ENCODE data around the gene HOXC4.

Gene HOXC4

GRCh38 chr12:54034785-54035310, 18.8 kb upstream of the HOXC4 start:
- Histone ChIP-seq H3K36me3 (ENCODE audit: control insufficient read depth in 1 of 2, insufficient read depth in 2 of 2, low read length in 2 of 2) (no peaks in the 10 kb centered on the region), H3K9ac (ENCODE audit: low read length) (no peak overlapping the region), H3K27ac (ENCODE audit: low read depth, low read length) (no peak overlapping the region), H3K4me1 (ENCODE audit: control insufficient read depth in 1 of 2, insufficient read depth in 2 of 2, low read length in 2 of 2) (peaks cover 3 to 9% of the 10 kb centered on the region in 2 experiments), H4K12ac (ENCODE audit: low read depth, low read length) (no peak overlapping the region), H2BK120ac (ENCODE audit: insufficient read depth, low read length, poor library complexity) (no peak overlapping the region), H2AK5ac (ENCODE audit: low read length) (no peak overlapping the region), H3K14ac (ENCODE audit: low read length) (no peak overlapping the region), H2BK12ac (ENCODE audit: low read length) (no peak overlapping the region), H3K4me2 (ENCODE audit: low read length) (no peak overlapping the region), H3K79me1 (ENCODE audit: low read length) (no peaks in the 10 kb centered on the region), H3K79me2 (ENCODE audit: control insufficient read depth, insufficient read depth, low read length, poor library complexity) (no peaks in the 10 kb centered on the region), H3K23ac (ENCODE audit: low read length) (no peak overlapping the region), H3K4ac (ENCODE audit: low read depth, low read length) (no peak overlapping the region), H3K18ac (ENCODE audit: low read length) (no peak overlapping the region), H3K9me3 (ENCODE audit: insufficient read depth, low read depth, low read length) (peaks cover 6% of the 10 kb centered on the region), H2AFZ (ENCODE audit: insufficient read depth, low read length, poor library complexity) (no peak overlapping the region), H2BK5ac (ENCODE audit: low read depth, low read length, poor library complexity) (no peak overlapping the region), H3K27me3 (ENCODE audit: insufficient read depth, low read length) (peaks cover 93% of the 10 kb centered on the region), H4K8ac (ENCODE audit: low read depth, low read length) (no peak overlapping the region), H4K91ac (ENCODE audit: low read depth, low read length) (no peak overlapping the region), H3K4me3 (ENCODE audit: low read depth, low read length) (no peak overlapping the region)
- no CpG with 5 or more reads among the region's 22 CpGs for WGBS (ENCODE audit: extremely low coverage, insufficient coverage, insufficient read length)
- DNase-seq, result no peak

- no CpG with 5 or more reads among the region's 6 CpGs for WGBS (ENCODE audit: extremely low coverage, insufficient coverage, insufficient read length)
- no peak overlapping the region for H2AFZ ChIP-seq (ENCODE audit: insufficient read depth, low read length, poor library complexity)
- no peaks in the 10 kb centered on the region for H3K79me2 ChIP-seq (ENCODE audit: control insufficient read depth, insufficient read depth, low read length, poor library complexity)
- H3K4me3 ChIP-seq (ENCODE audit: low read depth, low read length), result no peak overlapping the region
- no peak overlapping the region for H2BK120ac ChIP-seq (ENCODE audit: insufficient read depth, low read length, poor library complexity)
- peaks cover 3 to 9% of the 10 kb centered on the region in 2 experiments for H3K4me1 ChIP-seq (ENCODE audit: control insufficient read depth in 1 of 2, insufficient read depth in 2 of 2, low read length in 2 of 2)
- peaks cover 95% of the 10 kb centered on the region for H3K27me3 ChIP-seq (ENCODE audit: insufficient read depth, low read length)
- H2AK5ac ChIP-seq (ENCODE audit: low read length), result no peak overlapping the region
- peaks cover 10% of the 10 kb centered on the region for H3K9me3 ChIP-seq (ENCODE audit: insufficient read depth, low read depth, low read length)
- DNase-seq, result no peak
- no peak overlapping the region for H3K9ac ChIP-seq (ENCODE audit: low read length)
- no peak overlapping the region for H2BK5ac ChIP-seq (ENCODE audit: low read depth, low read length, poor library complexity)
- H3K79me1 ChIP-seq (ENCODE audit: low read length), result no peaks in the 10 kb centered on the region
- no peak overlapping the region for H4K12ac ChIP-seq (ENCODE audit: low read depth, low read length)
- H3K36me3 ChIP-seq (ENCODE audit: control insufficient read depth in 1 of 2, insufficient read depth in 2 of 2, low read length in 2 of 2), result no peaks in the 10 kb centered on the region
- no peak overlapping the region for H3K4ac ChIP-seq (ENCODE audit: low read depth, low read length)
- no peak overlapping the region for H3K23ac ChIP-seq (ENCODE audit: low read length)
- H3K18ac ChIP-seq (ENCODE audit: low read length), result no peak overlapping the region
- H3K4me2 ChIP-seq (ENCODE audit: low read length), result no peak overlapping the region
- no peak overlapping the region for H3K27ac ChIP-seq (ENCODE audit: low read depth, low read length)
- H4K8ac ChIP-seq (ENCODE audit: low read depth, low read length), result no peak overlapping the region
- no peak overlapping the region for H3K14ac ChIP-seq (ENCODE audit: low read length)
- H2BK12ac ChIP-seq (ENCODE audit: low read length), result no peak overlapping the region
- H4K91ac ChIP-seq (ENCODE audit: low read depth, low read length), result no peak overlapping the region
Observed at GRCh38 chr12:54035568-54036264, 17.9 kb upstream of the HOXC4 start.

DNA sequence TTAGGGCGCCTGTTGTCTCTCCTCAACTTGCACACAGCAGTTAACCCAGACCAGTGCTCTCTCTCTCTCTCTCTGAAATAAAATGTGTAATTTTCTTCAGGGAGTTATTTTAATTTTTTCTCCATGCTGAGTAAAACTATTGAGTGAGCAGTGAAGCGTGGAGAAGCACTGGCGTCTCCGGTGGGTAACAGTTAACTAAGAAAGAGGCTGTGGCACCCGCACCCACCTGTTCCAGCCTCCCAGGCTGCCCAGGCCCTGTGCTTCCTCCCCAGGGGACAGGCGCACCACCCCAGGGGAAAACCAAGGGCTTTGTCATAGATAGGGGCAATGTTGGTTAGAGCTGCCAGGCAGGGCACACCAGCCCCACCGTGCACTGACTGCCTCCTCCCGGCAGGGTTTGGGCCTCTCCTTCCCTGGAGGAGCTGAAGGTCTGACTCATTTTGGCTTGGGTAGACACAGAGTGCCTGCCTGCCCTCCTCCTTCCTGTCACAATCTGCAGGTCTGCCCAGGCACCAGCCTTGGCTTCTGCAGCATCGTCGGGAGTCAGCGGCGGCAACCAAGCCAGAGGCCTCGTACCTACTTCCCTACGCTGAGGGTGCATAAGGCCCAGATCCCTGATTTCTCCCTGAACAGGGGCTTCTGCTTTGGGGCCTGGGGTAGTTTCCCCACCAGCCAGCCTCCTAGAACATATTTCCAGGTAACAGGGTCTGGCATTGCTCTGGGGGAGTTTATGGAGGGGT, 16.8 kb upstream of the HOXC4 start:
- H2AK5ac ChIP-seq (ENCODE audit: low read length), result no peak overlapping the region
- DNase-seq, result no peak
- no peak overlapping the region for H3K4me2 ChIP-seq (ENCODE audit: low read length)
- no peak overlapping the region for H2AFZ ChIP-seq (ENCODE audit: insufficient read depth, low read length, poor library complexity)
- no peak overlapping the region for H3K23ac ChIP-seq (ENCODE audit: low read length)
- no peak overlapping the region for H2BK5ac ChIP-seq (ENCODE audit: low read depth, low read length, poor library complexity)
- peaks cover 93% of the 10 kb centered on the region for H3K27me3 ChIP-seq (ENCODE audit: insufficient read depth, low read length)
- no peaks in the 10 kb centered on the region for H3K79me1 ChIP-seq (ENCODE audit: low read length)
- peaks cover 0 to 6% of the 10 kb centered on the region in 2 experiments for H3K4me1 ChIP-seq (ENCODE audit: control insufficient read depth in 1 of 2, insufficient read depth in 2 of 2, low read length in 2 of 2)
- H3K36me3 ChIP-seq (ENCODE audit: control insufficient read depth in 1 of 2, insufficient read depth in 2 of 2, low read length in 2 of 2), result no peaks in the 10 kb centered on the region
- H4K12ac ChIP-seq (ENCODE audit: low read depth, low read length), result no peak overlapping the region
- H3K9ac ChIP-seq (ENCODE audit: low read length), result no peak overlapping the region
- H2BK120ac ChIP-seq (ENCODE audit: insufficient read depth, low read length, poor library complexity), result no peak overlapping the region
- H3K18ac ChIP-seq (ENCODE audit: low read length), result no peak overlapping the region
- H3K9me3 ChIP-seq (ENCODE audit: insufficient read depth, low read depth, low read length), result peaks cover 10% of the 10 kb centered on the region
- no peak overlapping the region for H3K4ac ChIP-seq (ENCODE audit: low read depth, low read length)
- WGBS (ENCODE audit: extremely low coverage, insufficient coverage, insufficient read length), result no CpG with 5 or more reads among the region's 14 CpGs
- H3K4me3 ChIP-seq (ENCODE audit: low read depth, low read length), result no peak overlapping the region
- H4K91ac ChIP-seq (ENCODE audit: low read depth, low read length), result no peak overlapping the region
- no peak overlapping the region for H4K8ac ChIP-seq (ENCODE audit: low read depth, low read length)
- H3K79me2 ChIP-seq (ENCODE audit: control insufficient read depth, insufficient read depth, low read length, poor library complexity), result no peaks in the 10 kb centered on the region
- H2BK12ac ChIP-seq (ENCODE audit: low read length), result no peak overlapping the region
- H3K14ac ChIP-seq (ENCODE audit: low read length), result no peak overlapping the region
- H3K27ac ChIP-seq (ENCODE audit: low read depth, low read length), result no peak overlapping the region

GRCh38 chr12:54037360-54038283, 16.0 kb upstream of the HOXC4 start:
- WGBS (ENCODE audit: extremely low coverage, insufficient coverage, insufficient read length), result no CpG with 5 or more reads among the region's 14 CpGs
- H3K79me2 ChIP-seq (ENCODE audit: control insufficient read depth, insufficient read depth, low read length, poor library complexity), result no peaks in the 10 kb centered on the region
- H3K9me3 ChIP-seq (ENCODE audit: insufficient read depth, low read depth, low read length), result peaks cover 10% of the 10 kb centered on the region
- H2BK5ac ChIP-seq (ENCODE audit: low read depth, low read length, poor library complexity), result no peak overlapping the region
- H2BK120ac ChIP-seq (ENCODE audit: insufficient read depth, low read length, poor library complexity), result no peak overlapping the region
- H3K27me3 ChIP-seq (ENCODE audit: insufficient read depth, low read length), result peaks cover 91% of the 10 kb centered on the region
- H3K14ac ChIP-seq (ENCODE audit: low read length), result no peak overlapping the region
- no peak overlapping the region for H3K18ac ChIP-seq (ENCODE audit: low read length)
- no peak overlapping the region for H3K9ac ChIP-seq (ENCODE audit: low read length)
- no peak overlapping the region for H2BK12ac ChIP-seq (ENCODE audit: low read length)
- DNase-seq, result no peak
- no peaks in the 10 kb centered on the region for H3K36me3 ChIP-seq (ENCODE audit: control insufficient read depth in 1 of 2, insufficient read depth in 2 of 2, low read length in 2 of 2)
- H3K4me3 ChIP-seq (ENCODE audit: low read depth, low read length), result no peak overlapping the region
- H3K27ac ChIP-seq (ENCODE audit: low read depth, low read length), result no peak overlapping the region
- no peak overlapping the region for H3K23ac ChIP-seq (ENCODE audit: low read length)
- H4K91ac ChIP-seq (ENCODE audit: low read depth, low read length), result no peak overlapping the region
- peaks cover 0 to 6% of the 10 kb centered on the region in 2 experiments for H3K4me1 ChIP-seq (ENCODE audit: control insufficient read depth in 1 of 2, insufficient read depth in 2 of 2, low read length in 2 of 2)
- no peaks in the 10 kb centered on the region for H3K79me1 ChIP-seq (ENCODE audit: low read length)
- no peak overlapping the region for H2AFZ ChIP-seq (ENCODE audit: insufficient read depth, low read length, poor library complexity)
- H3K4ac ChIP-seq (ENCODE audit: low read depth, low read length), result no peak overlapping the region
- no peak overlapping the region for H4K8ac ChIP-seq (ENCODE audit: low read depth, low read length)
- no peak overlapping the region for H2AK5ac ChIP-seq (ENCODE audit: low read length)
- no peak overlapping the region for H4K12ac ChIP-seq (ENCODE audit: low read depth, low read length)
- no peak overlapping the region for H3K4me2 ChIP-seq (ENCODE audit: low read length)
